SK-N-MC (cell line): ENCODE measurements around the gene MSANTD2.

Experiments
- EZH2 ChIP-seq: fragments of 200-600 bp; sonication (generic); IDR thresholded peaks from one replicate; pipeline ENCODE4 v1.6.1; 2017; ENCODE audit warnings: antibody characterized with exemption
- POLR2AphosphoS5 ChIP-seq: IDR thresholded peaks from 2 replicates; pipeline ENCODE4 v1.6.1; 2012; ENCODE audit warnings: mild to moderate bottlenecking, low read depth, low read length, borderline replicate concordance

DNA sequence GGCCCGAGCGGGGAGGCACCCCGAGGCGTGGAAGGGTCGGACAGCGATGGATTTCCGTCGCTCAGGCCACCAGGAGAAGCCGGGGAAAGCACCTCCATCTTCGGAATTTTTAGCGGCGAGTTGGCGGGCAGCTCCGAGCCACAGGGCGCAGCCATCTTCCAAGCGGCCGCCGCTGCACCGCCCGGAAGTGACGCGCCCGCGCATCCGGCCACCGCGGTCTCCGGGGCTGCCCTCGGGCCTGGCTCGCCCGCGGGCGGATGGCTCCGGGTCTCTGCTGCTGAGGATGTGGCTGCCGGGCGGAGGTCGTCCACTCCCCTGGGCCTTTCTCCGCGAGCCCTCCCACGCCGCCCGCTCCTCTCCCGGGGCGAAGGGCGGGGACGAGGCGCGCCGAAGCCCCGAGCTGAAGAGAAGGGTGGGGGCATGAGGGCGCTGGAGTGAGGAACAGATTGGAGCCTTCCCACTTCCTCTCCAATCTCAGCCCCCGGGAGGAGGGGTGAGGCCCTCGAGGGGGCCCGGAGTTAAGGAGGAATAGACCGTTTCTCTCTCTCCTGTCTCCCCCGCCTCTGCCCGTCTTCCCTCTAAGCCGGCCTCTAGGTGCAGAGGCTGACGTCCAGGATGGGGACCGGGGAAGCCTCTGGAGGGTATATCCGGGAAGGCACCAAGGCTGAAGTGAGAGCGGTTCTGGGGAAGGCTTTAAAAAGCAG, at the start of gene MSANTD2:
- TF ChIP-seq EZH2 (no peak), POLR2AphosphoS5 (peak; percentile 80)
